ENCODE measurements around the gene BMP6. TPM values are rescaled to one million over a fixed set of nuclear protein-coding genes. Genes with fewer than 3 reads are reported as not detected.

The BMP6 gene
- total RNA-seq, 1 donor from 2014 or later, result not detected

- DNase-seq (ENCODE audit: extremely low spot score, unreplicated experiment), result no peak
- Mint-ChIP-seq H3K36me3 (ENCODE audit: unreplicated experiment) (no peaks in the 10 kb centered on the region), H3K4me1 (ENCODE audit: unreplicated experiment) (no peaks in the 10 kb centered on the region), H3K27me3 (ENCODE audit: unreplicated experiment) (peaks cover 47% of the 10 kb centered on the region), H3K27ac (ENCODE audit: unreplicated experiment) (no peak overlapping the region), H3K9me3 (ENCODE audit: unreplicated experiment) (no peaks in the 10 kb centered on the region), H3K4me3 (ENCODE audit: unreplicated experiment) (no peak overlapping the region)
- no peak for TF ChIP-seq CTCF (IDR thresholded peaks at IDR 0.05)
These were observed 21.1 kb downstream of the BMP6 start for GRCh38 chr6:7747016-7747415.

GRCh38 chr6:7747433-7747832, 21.5 kb downstream of the BMP6 start:
- H3K4me1 Mint-ChIP-seq (ENCODE audit: unreplicated experiment), result no peaks in the 10 kb centered on the region
- H3K36me3 Mint-ChIP-seq (ENCODE audit: unreplicated experiment), result no peaks in the 10 kb centered on the region
- H3K27ac Mint-ChIP-seq (ENCODE audit: unreplicated experiment), result no peak overlapping the region
- H3K27me3 Mint-ChIP-seq (ENCODE audit: unreplicated experiment), result peaks cover 42% of the 10 kb centered on the region
- no peak overlapping the region for H3K4me3 Mint-ChIP-seq (ENCODE audit: unreplicated experiment)
- no peak for TF ChIP-seq CTCF (IDR thresholded peaks at IDR 0.05)
- DNase-seq (ENCODE audit: extremely low spot score, unreplicated experiment), result no peak
- no peaks in the 10 kb centered on the region for H3K9me3 Mint-ChIP-seq (ENCODE audit: unreplicated experiment)

- H3K4me3 Mint-ChIP-seq (ENCODE audit: unreplicated experiment), result no peak overlapping the region
- no peak for DNase-seq (ENCODE audit: extremely low spot score, unreplicated experiment)
- H3K27ac Mint-ChIP-seq (ENCODE audit: unreplicated experiment), result no peak overlapping the region
- no peaks in the 10 kb centered on the region for H3K4me1 Mint-ChIP-seq (ENCODE audit: unreplicated experiment)
- H3K27me3 Mint-ChIP-seq (ENCODE audit: unreplicated experiment), result peaks cover 39% of the 10 kb centered on the region
- no peaks in the 10 kb centered on the region for H3K36me3 Mint-ChIP-seq (ENCODE audit: unreplicated experiment)
- TF ChIP-seq CTCF (IDR thresholded peaks at IDR 0.05), result no peak
- no peaks in the 10 kb centered on the region for H3K9me3 Mint-ChIP-seq (ENCODE audit: unreplicated experiment)
These were observed 22.1 kb downstream of the BMP6 start for GRCh38 chr6:7747901-7748504.

GRCh38 chr6:7749478-7749877, 23.6 kb downstream of the BMP6 start:
- Mint-ChIP-seq H3K36me3 (ENCODE audit: unreplicated experiment) (no peaks in the 10 kb centered on the region), H3K4me3 (ENCODE audit: unreplicated experiment) (no peak overlapping the region), H3K9me3 (ENCODE audit: unreplicated experiment) (no peaks in the 10 kb centered on the region), H3K4me1 (ENCODE audit: unreplicated experiment) (no peaks in the 10 kb centered on the region), H3K27ac (ENCODE audit: unreplicated experiment) (no peak overlapping the region), H3K27me3 (ENCODE audit: unreplicated experiment) (peaks cover 31% of the 10 kb centered on the region)
- DNase-seq (ENCODE audit: extremely low spot score, unreplicated experiment), result no peak
- TF ChIP-seq CTCF (IDR thresholded peaks at IDR 0.05), result no peak

- DNase-seq (ENCODE audit: extremely low spot score, unreplicated experiment), result no peak
- Mint-ChIP-seq H3K27ac (ENCODE audit: unreplicated experiment) (no peak overlapping the region), H3K4me1 (ENCODE audit: unreplicated experiment) (no peaks in the 10 kb centered on the region), H3K4me3 (ENCODE audit: unreplicated experiment) (no peak overlapping the region), H3K27me3 (ENCODE audit: unreplicated experiment) (peaks cover 30% of the 10 kb centered on the region), H3K36me3 (ENCODE audit: unreplicated experiment) (no peaks in the 10 kb centered on the region), H3K9me3 (ENCODE audit: unreplicated experiment) (no peaks in the 10 kb centered on the region)
- no peak for TF ChIP-seq CTCF (IDR thresholded peaks at IDR 0.05)
These were observed 24.3 kb downstream of the BMP6 start for GRCh38 chr6:7750197-7750596.
